ENCODE measurements around the gene ABHD1. TPM values are rescaled to one million over a fixed set of nuclear protein-coding genes. Genes with fewer than 3 reads are reported as not detected.

The ABHD1 gene
- polyA plus RNA-seq, 1 donor (not counting 4 experiments of a cell fraction or from before 2014, with no cell fraction given), result not detected

- peak overlapping the region in 2 of 3 experiments; percentile 29 to 95 for H3K4me3 ChIP-seq (ENCODE audit: control insufficient read depth in 2 of 3, extremely low read depth in 1 of 3, insufficient read depth in 2 of 3, low read depth in 1 of 3, low read length in 3 of 3)
- TF ChIP-seq EZH2 (IDR thresholded peaks at IDR 0.05; ENCODE audit: low read length), result no peak
- no peak for TF ChIP-seq CTCF (optimal IDR thresholded peaks at IDR 0.05 in 1 of 3, IDR thresholded peaks at IDR 0.05 in 1 of 3, conservative IDR thresholded peaks at IDR 0.05 in 1 of 3; ENCODE audit: extremely low read depth in 1 of 3, insufficient read depth in 2 of 3, low read length in 3 of 3)
- no peaks in the 10 kb centered on the region for H3K9me3 ChIP-seq (ENCODE audit: control insufficient read depth, low read depth, low read length)
- DNase-seq (ENCODE audit: low read depth, low spot score) (no peak), FAIRE-seq (no peak)
- peaks cover 14 to 23% of the 10 kb centered on the region in 2 experiments for H3K36me3 ChIP-seq (ENCODE audit: control insufficient read depth in 2 of 2, extremely low read depth in 1 of 2, insufficient read depth in 2 of 2, low read length in 2 of 2)
- dilution Hi-C loops (cut with MboI; ENCODE audit: extremely low pct_ligation_motif_present, low sequenced_read_pairs), result no loop called here
- H4K20me1 ChIP-seq (ENCODE audit: control insufficient read depth, extremely low read depth, insufficient read depth, low read length), result no peaks in the 10 kb centered on the region
- H3K79me2 ChIP-seq (ENCODE audit: control insufficient read depth, insufficient read depth, low read length), result peaks cover 20% of the 10 kb centered on the region
- peak overlapping the region; percentile 7 for H3K9ac ChIP-seq (ENCODE audit: control insufficient read depth, extremely low read depth, insufficient read depth, low read length)
- H3K27me3 ChIP-seq (ENCODE audit: control insufficient read depth, extremely low read depth, insufficient read depth, low read length), result no peaks in the 10 kb centered on the region
- no peak overlapping the region for H3K27ac ChIP-seq (ENCODE audit: control insufficient read depth, insufficient read depth, low read length)
- H3K4me2 ChIP-seq (ENCODE audit: control insufficient read depth, extremely low read depth, insufficient read depth, low read depth, low read length), result peak overlapping the region; percentile 52
- no peaks in the 10 kb centered on the region for H3K9me1 ChIP-seq (ENCODE audit: control insufficient read depth, extremely low read depth, insufficient read depth, low read length)
- H2AFZ ChIP-seq (ENCODE audit: control insufficient read depth, low read length), result peak overlapping the region; percentile 60
- H3K4me1 ChIP-seq (ENCODE audit: control insufficient read depth, extremely low read depth, insufficient read depth, low read length), result peaks cover 7% of the 10 kb centered on the region
Observed at GRCh38 chr2:27134781-27135477, 11.3 kb downstream of the ABHD1 start.

GRCh38 chr2:27135478-27135955, 11.9 kb downstream of the ABHD1 start:
- dilution Hi-C loops (cut with MboI; ENCODE audit: extremely low pct_ligation_motif_present, low sequenced_read_pairs), result no loop called here
- H3K9ac ChIP-seq (ENCODE audit: control insufficient read depth, extremely low read depth, insufficient read depth, low read length), result no peak overlapping the region
- H4K20me1 ChIP-seq (ENCODE audit: control insufficient read depth, extremely low read depth, insufficient read depth, low read length), result no peaks in the 10 kb centered on the region
- no peaks in the 10 kb centered on the region for H3K9me3 ChIP-seq (ENCODE audit: control insufficient read depth, low read depth, low read length)
- no peaks in the 10 kb centered on the region for H3K27me3 ChIP-seq (ENCODE audit: control insufficient read depth, extremely low read depth, insufficient read depth, low read length)
- DNase-seq (ENCODE audit: low read depth, low spot score), result no peak
- H2AFZ ChIP-seq (ENCODE audit: control insufficient read depth, low read length), result no peak overlapping the region
- peaks cover 7% of the 10 kb centered on the region for H3K4me1 ChIP-seq (ENCODE audit: control insufficient read depth, extremely low read depth, insufficient read depth, low read length)
- H3K4me2 ChIP-seq (ENCODE audit: control insufficient read depth, extremely low read depth, insufficient read depth, low read depth, low read length), result no peak overlapping the region
- FAIRE-seq, result no peak
- peaks cover 20% of the 10 kb centered on the region for H3K79me2 ChIP-seq (ENCODE audit: control insufficient read depth, insufficient read depth, low read length)
- H3K27ac ChIP-seq (ENCODE audit: control insufficient read depth, insufficient read depth, low read length), result no peak overlapping the region
- H3K9me1 ChIP-seq (ENCODE audit: control insufficient read depth, extremely low read depth, insufficient read depth, low read length), result no peaks in the 10 kb centered on the region
- TF ChIP-seq EZH2 (IDR thresholded peaks at IDR 0.05; ENCODE audit: low read length) (no peak), CTCF (optimal IDR thresholded peaks at IDR 0.05 in 1 of 3, IDR thresholded peaks at IDR 0.05 in 1 of 3, conservative IDR thresholded peaks at IDR 0.05 in 1 of 3; ENCODE audit: extremely low read depth in 1 of 3, insufficient read depth in 2 of 3, low read length in 3 of 3) (no peak)
- H3K4me3 ChIP-seq (ENCODE audit: control insufficient read depth in 2 of 3, extremely low read depth in 1 of 3, insufficient read depth in 2 of 3, low read depth in 1 of 3, low read length in 3 of 3), result no peak overlapping the region
- peaks cover 8 to 19% of the 10 kb centered on the region in 2 experiments for H3K36me3 ChIP-seq (ENCODE audit: control insufficient read depth in 2 of 2, extremely low read depth in 1 of 2, insufficient read depth in 2 of 2, low read length in 2 of 2)
